ENCODE measurements around the gene FBXW5.

The FBXW5 gene

DNA sequence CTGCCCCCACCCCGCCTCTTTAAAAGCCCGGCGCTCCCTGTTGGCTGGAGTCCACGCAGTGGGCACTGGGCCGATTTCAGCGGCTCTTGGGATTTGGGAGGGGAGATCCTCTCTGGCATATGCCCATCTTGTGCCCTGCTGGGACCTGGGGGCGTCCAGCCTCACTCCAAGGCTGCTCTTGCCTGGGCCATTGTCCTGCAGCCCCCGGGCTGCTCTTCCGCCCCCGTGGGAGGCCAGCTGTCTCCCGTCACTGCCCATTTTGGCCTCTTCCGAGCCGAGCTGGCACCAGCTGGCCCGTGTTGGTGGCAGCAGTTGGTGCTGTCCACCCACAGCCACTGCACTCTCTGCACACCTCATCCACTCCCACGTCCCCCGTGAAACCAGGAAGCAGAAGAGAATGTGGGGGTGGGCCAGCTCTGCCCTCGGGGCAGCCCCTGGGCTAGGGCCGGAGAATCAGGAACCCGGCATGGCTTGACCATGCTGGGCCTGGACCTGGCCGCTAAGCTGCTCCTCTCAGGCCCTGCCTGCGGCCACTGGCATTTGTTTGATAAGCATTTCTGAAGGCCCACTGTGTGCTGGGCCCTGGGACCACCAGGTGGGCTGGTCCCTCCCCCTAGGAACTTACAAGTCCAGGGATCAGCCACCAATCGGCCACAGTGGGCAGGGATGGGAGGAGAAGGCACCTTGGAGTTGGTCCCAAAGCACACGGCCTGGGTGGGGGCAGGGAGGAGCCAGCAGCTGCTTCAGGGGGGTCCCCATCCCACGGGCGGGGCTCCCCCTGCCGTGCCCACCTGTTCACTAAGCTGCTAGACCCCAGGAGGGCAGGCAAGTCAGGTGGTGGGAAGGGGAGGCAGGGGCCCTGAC, 2.7 kb upstream of the FBXW5 start:
- DNase-seq = no peak

DNA sequence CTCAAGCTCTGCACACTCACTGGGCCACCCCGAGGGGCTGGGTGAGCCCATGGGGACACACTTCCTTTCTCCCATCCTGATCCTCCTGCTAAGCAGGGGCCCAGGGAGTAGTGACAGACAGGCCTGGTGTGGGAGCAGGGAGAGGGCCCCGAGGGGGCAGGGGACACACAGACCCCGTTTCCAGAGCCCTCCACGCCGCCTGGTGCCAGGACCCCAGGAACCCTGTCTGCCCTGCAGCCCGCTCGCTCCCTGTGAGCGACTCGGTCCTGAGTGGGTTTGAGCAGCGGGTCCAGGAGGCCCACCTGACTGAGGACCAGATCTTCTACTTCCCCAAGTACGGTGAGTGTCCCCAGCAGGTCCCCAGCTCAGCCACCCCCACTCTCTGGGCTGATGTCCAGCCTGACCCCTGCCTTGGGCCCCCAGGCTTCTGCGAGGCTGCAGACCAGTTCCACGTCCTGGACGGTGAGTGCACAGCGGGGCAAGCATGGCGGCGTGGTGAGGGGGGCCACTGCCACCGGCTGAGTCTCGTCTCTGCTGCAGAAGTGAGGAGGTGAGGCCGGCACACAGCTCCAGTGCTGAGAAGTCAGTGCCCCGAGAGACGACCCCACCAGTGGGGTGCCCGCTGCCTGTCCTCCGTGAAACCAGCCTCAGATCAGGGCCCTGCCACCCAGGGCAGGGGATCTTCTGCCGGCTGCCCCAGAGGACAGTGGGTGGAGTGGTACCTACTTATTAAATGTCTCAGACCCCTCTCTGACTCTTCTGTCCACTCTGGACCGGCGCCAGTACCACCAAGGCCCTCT, 1.9 kb upstream of the FBXW5 start:
- no peak for DNase-seq

DNA sequence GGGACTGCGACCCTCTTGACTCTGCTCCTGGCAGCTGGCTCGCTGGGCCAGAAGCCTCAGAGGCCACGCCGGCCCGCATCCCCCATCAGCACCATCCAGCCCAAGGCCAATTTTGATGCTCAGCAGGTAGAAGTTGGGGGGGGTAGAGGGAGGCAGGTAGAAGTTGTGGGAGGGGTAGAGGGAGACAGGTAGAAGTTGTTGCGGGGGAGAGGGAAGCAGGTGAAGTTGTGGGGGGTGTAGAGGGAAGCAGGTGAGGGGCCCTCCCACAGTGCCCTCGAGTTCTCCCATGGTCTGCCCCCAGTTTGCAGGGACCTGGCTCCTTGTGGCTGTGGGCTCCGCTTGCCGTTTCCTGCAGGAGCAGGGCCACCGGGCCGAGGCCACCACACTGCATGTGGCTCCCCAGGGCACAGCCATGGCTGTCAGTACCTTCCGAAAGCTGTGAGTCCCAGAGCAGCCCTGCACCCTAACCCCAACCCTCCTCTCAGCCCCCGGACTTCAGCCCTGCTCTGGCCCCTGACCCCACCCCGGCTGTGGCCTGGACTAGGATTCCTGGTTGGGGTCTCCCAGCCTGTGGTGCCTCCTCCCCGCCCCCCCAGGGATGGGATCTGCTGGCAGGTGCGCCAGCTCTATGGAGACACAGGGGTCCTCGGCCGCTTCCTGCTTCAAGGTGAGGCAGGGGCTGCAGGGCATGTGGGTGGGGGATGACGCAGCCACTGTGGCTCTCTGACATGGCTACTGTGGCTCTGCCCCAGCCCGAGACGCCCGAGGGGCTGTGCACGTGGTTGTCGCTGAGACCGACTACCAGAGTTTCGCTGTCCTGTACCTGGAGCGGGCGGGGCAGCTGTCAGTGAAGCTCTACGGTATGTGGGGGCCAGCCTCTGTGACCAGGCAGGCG, 1.0 kb upstream of the FBXW5 start:
- no peak for DNase-seq

DNA sequence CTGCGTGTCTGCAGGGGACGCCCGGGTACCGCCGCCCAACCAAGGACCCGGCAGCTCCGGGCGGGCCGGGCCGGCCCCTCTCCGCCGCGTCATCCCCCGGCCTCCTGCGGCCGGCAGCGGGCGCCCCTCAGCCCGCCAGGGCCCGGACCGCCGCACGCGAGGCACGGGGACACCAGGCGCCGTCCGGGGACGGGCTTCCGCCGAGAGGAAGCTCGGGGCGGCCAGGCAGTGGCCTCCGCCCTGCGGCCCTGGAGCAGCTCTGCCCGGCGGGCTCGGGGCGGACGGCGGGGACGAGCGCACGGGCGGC, 373 bp downstream of the FBXW5 start:
- no peak for DNase-seq

DNA sequence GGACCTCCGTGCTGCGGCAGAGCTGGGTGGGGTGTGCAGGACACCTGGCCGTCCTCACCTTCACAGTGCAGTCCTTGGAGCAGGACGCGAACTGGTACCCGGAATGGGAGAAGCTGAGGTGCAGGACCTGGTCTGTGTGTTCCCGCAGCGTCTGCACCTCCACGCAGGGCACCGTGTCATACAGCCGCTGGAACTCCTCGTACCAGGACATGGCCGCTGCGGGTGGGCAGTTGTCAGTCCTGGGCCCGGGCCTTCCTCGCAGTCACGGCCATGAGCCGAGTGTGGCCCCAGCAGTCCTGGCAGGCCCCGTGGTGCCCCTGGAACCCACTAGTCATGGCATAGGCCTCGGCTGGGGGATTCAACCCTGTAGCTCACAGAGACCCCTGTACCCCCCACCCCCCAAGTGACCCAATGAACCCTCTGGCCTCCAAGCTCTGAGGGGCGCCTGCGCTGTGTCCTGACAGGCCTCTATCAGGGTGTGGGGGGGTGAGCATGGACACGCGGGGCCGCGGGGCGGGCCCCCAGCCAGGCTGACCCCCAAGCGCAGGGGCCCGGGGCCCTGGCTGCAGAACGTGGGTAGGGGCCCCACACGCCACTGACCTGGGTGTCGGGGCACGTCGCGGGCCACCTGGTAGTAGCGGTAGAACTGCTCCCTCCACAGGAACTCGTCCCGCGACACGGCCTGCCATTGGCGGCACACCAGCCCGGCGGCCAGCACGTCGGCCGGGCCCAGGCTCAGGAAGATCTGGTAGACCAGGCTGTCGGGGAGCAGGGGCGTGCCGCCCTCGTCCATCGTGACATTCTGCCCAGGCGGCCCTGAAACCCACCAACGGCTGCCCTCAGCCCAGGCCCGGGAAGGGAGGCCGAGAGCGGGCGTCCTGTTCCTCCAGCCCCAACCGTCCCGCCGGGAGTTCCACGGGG, 987 bp downstream of the FBXW5 start:
- no peak for DNase-seq

DNA sequence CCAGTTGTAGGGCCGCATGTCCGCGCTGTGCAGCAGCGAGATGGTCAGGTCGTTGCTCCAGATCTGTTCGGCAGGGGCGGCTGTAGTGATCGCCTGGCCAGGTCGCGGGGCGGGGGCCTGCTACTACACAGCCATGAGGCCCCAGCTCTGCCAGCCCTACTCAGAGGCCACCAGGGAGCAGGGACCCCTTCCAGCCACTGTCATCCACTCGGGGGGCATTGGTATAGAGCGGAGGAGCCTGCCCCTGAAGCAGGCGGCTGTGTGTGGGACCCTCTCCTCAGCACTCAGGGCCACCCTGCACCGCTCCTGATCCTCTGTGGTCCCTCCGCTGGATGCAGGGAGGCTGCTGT, 1.7 kb downstream of the FBXW5 start:
- no peak for DNase-seq

DNA sequence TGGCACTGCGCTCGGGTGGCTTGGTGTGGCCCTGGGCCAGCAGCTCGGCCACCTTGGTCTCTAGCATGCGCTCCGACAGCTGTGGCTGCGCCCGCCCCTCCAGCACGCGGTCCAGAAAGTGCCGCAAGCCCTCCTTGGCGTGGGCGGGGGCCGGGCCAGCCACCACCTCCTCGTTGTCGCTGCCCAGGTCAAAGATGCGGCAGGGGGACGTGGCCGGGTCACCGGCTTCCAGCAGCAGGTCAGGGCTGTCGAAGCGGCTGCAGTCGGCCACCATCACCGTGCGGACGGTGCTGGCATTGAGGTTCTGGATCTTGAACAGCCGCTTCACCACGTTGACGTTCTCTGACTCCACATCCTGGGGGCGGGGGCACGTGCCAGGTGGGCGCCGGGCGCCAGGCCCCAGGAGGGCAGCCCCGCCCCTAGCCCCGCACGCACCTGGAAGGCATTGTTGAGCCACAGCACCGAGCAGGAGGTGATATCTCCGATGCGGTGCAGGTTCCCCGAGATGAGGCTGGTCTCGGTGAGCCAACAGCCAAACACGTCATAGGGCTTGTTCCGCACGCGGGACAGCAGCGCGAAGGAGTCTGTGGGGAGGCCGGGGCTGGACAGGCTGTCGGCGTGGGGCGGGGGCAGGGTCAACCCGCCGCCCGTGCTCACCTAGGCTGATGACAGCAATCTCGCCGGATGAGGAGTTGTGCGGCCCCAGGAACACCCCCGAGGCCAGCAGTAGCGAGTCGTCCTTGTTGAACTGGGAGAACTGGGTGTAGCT, 2.2 kb downstream of the FBXW5 start:
- DNase-seq = no peak

DNA sequence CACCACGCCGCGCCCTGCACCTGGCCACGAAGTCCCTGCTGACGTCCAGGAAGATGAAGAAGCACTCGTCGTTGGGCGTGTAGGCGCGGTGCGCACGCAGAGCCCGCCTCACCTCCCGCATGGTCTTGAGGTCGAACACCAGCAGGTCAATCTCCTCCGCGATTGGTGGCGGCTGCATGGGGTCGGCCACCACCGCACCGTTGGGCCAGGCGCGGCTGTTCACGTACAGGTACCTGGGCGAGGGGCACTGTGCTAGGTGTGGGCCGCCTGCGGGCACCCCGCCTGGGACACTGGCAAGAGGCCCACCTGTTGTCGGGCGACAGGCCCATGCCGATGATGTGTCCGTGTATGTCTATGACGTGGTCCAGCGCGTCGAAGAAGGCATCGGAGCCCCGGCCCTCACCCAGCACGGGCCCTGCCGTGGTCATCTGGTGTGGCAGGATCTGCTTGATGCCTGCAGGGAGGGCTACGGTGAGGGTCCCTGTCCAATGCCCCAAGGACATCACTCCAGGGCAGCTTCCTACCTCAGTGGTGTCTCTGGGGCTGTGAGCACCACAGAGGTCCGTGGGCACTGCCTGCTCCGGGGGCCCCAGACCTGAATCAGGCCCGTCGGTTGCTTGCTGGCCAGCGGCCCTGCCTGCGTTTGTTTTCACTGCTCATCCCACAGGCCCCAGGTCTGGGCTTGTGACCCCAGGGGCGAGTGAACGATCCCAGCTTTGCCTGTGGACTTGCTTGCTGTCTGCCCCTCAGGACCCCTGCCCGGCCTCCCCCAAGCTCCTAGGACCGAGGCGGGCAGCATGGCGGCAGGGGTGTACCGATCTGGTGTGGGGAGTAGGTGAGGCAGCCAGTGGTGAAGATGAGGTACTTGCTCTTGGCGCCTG, 3.1 kb downstream of the FBXW5 start:
- no peak for DNase-seq

DNA sequence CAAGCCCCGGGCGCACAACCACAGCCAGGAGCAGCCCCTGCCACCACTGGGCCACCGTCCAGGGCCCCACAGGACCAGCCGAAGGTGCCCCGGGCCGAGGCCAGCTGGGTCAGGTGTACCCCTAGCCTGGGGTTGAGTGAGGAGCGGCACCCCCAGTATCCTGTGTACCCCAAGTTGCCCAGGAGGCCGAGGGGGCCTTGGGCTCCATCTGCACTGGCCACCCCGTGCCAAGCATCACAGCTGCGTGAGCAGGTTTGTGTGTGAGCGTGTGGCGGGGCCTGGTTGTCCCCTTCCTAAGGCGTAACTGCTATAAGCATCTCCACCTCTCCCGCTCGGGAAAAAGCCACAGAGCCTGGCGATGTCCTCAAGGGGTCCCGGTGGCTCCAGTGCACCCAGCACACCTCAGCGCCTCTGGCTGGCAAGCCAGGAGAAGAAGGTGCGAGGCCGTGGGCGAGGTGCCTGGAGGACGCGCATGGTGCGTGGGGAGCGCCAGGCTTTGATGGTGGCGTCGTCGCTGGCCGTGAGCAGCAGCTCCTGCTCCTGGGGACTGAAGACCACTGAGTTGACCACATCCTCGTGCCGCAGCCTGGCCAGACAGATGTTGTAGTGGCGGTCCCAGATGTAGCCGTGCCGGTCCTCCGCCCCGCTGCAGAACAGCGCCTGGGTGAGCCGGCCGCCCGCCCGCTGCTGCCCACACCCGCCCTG, 3.9 kb downstream of the FBXW5 start:
- DNase-seq = no peak

DNA sequence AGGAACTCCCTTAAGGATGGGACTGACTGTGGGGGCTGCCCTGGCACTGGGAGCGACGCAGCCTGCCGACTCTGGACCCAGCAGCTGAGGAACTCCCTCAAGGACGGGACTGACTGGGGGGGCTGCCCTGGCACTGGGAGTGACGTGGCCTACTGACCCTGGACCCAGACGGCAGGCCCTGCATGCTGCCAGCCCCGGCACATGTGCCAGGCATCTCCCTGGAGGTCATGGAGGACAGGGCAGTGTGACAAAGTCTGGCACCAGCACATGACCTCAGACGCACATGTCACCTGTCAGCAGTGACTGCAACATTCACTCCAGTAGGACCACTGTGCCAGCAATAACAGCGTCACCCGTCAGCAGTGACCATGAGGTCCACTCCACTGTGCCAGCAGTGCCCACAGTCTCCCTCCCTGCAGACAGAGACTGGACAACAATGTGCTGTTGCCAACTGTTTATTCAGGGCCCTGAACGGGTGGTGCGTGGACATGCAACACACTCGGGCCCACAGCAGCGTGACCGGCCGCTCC, 4.5 kb downstream of the FBXW5 start:
- no peak for DNase-seq

DNA sequence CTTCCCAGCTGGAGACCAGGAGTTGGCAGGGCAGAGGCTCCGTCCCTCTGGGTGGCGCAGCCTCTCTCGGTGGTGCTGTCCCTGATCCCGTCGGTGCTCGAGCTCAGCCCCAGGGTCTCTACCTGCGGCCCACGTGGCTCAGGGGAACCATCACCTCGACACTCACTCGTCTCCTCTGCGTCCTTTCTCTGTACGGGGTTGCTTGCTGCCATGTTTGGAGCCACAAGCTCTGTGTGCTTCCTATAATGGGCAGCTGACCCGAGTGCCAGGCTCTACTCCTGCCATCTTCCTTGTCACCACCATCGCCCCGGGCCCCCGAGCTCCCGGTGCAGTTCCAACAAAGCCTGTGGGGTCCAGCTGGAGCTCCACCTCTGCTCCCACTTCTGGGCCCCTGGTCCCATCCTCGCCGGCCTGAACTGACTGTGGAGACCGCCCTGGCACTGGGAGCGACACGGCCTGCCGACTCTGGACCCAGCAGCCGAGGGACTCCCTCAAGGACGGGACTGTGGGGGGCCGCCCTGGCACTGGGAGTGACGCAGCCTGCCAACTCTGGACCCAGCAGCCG, 5.0 kb downstream of the FBXW5 start:
- DNase-seq = no peak

DNA sequence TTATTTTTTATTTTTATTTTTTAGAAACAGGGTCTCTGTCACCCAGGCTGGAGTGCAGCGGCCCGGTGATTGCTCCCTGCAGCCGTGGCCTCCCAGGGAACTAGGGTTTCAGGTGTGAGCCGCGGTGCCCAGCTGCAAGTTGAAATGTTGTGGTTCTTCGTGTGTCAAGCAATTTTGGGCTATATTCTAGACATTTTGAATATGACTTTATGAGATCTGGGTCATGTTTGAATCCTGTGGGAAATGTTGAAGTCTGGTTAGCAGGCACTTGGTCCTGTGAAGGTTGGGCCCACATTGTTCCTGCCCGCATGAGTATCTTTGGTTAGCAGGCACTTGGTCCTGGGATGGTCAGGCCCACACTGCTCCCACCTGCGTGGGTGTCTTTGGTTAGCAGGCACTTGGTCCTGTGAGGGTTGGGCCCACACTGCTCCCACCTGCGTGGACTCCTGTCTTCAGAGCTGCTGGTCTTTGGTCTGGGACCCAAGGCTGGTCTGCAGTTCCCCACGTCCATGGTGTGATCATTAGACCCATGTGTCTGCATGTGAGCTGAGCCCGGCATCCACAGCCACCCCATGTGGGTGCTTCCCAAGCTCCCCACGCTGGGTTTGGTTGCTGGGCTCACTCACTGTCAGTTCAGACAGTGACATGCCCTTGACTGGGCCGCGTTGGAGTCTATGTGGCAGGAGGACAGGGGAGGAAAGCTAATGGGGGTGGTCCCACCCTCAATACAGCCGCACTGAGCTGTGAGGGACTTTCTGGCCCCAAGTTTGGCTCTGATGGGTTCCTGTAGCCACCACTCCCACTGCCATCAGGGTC, 7.1 kb downstream of the FBXW5 start:
- no peak for DNase-seq

DNA sequence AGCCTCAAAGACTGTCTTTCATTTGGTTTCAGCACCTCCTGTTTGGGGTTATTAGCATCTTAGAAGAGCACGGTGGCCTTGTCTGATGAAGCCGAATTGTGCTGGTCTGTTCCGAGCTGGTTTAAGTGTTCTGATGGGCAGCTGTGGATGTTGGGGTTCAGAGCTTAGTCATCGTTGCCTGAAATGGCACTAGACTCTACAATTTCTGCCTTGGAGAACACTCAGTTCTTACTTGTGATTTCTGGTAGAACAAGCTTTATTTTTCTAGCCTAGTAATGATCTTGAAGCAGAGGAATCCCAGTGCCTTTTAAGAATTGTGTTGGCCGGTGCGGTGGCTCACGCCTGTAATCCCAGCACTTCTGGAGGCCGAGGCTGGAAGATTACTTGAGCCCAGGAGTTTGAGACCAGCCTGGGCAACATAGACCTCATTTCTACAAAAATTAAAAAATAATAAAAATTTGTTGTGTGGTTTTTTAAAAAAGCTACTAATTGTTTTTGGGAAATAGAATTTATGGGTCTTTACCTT, 7.8 kb downstream of the FBXW5 start:
- no peak for DNase-seq

DNA sequence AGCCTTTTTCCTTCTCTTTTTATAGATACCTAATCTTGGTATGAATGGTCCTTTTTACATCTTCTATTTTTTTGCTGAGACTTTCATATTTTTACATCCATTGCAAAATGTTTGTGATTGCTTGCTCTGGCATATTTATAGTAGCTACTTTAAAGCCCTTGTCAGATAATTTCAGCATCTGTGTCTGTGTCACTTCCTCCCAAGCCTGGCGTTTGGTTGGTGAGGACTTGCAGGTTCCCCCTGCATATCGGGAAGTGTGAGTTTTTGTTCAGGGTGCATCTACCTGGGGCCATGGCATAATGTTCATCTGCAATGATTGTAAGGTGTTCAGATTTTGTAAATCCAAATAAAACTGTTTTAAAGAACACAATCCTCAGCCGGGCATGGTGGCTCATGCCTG, 8.9 kb downstream of the FBXW5 start:
- DNase-seq = no peak

DNA sequence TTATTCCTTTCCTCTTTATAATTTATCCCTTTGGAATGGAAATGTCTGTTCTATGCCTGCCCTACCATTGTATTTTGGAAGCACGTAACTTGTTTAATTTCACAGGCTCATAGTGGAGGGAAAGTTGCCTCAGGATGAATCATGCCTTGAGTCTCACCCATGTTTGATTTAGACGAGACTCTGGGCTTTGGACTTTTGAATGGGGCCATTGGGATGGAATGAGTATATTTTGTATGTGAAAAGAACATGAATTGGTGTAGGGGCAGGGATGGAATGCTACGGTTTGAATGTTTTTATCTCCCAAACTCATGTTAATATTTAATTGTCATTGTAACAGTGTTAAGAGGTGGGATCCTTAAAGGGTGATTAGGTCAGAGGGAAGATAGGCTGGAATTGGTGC, 10.3 kb downstream of the FBXW5 start:
- no peak for DNase-seq

DNA sequence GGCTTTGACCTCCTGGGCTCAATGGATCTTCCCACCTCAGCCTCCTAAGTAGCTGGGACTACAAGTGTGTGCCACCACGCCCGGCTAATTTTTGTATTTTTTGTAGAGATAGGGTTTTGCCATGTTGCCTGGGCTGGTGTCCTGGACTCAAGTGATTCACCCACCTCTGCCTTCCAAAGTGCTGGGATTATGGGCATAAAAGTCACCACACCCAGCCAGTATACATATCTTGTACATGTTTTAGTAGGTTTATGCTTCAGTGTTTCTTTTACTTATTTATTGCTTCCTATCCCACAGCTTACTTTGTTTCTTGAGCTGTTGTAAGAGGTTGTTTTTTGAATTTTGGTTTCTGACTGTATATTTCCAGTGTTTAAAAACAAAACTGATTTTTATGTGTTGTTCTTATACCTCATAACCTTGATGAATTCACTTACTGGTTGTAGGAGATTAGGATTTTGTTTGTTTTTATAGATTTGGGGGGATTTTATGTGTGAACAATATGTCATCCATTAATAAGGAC, 12.9 kb downstream of the FBXW5 start:
- no peak for DNase-seq

DNA sequence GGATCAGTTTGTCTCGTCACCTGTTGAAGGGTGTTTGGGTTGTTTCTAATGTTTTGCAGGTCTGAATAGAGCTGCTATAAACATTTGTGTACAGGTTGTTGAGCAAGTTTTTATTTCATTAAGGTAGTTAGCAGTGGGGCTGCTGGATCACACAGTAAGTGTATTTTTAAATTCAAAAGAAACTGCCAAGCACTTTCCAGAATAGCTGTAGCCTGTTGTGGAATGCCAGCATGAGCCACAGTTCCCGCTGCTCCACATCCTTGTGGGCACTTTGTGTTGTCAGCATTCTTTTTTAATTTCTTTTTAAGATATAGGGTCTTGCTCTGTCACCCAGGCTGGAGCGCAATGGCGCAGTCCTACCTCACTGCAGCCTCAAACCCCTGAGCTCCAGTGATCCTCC, 14.5 kb downstream of the FBXW5 start:
- DNase-seq = no peak

DNA sequence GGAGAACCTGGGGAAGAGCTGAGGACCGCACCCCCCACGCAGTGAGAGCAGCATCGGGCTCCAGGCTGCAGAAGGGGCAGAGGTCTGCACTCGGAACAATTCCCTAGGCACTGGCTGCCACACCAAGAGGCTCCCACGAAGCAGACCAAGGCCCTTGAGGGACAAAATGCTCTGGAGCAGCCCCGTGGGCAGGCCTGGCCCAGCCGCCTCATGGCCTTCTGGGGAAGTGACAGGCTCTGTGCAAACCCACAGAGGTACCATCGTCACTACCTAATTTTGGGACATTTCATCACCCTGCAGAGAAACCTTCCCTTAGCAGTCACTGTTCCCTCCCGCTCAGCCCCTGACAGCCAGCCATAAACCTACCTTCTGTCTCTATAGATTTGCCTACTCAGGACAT, 15.9 kb downstream of the FBXW5 start:
- DNase-seq = no peak
